ENCODE data around the gene PPIP5K2.
"Not testable (repeated sequence)": the region's sequence is repeated elsewhere in the genome, so short reads cannot be mapped to it uniquely, and the experiment has no call there.

Gene PPIP5K2

DNA sequence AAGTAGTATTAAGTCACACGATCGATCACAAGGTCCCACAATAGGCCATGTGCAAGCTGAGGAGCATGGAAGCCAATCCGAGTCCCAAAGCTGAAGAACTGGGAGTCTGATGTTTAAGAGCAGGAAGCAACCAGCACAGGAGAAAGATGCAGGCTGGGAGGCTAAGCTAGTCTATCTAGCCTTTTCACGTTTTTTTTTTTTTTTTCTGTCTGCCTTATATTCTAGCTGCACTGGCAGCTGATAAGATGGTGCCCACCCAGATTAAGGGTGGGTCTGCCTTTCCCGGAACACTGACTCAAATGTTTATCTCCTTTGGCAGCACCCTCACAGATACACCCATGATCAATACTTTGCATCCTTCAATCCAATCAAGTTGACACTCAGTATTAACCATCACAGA, 6.5 kb downstream of the PPIP5K2 start:
- FAIRE-seq: no peak

DNA sequence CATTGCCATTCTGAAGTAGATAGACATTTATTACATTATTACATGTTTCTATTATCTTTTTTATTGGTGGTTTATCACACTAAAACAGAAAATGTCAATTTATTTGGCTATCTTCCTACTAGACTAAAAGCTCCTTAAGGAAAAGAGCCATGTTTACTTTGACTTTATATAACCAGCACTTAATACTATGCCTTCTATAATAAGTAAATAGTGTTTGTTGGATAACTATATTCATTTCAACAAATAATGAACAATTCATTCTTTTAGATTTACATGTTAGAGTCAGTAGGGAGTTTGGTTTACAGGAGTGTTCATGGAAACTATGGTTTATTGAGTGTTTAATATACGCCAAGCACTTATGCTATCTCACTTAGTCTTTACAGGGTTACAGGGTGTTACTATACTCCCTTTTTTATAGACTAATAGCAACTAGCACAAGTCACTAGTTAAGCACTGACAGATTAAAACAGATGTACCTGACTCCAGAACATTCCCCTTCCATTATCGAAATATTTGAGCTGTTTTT, 7.3 kb downstream of the PPIP5K2 start:
- no peak for FAIRE-seq

DNA sequence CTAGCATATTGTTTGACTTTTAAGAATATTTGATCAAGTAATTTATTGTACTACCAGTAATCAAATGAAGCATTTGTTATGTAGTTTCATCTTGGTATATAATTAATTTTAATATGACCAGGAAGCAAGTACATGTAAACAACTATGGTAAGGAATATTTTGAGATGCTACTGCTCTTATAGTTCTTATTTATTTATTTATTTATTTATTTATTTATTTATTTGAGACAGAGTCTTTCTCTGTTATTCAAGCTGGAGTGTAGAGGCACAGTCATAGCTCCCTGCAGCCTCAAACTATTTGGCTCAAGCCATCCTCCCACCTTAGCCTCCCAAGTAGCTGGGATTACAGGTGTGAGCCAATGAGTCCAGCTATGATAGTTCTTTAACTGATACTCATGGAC, 8.1 kb downstream of the PPIP5K2 start:
- FAIRE-seq: no peak

DNA sequence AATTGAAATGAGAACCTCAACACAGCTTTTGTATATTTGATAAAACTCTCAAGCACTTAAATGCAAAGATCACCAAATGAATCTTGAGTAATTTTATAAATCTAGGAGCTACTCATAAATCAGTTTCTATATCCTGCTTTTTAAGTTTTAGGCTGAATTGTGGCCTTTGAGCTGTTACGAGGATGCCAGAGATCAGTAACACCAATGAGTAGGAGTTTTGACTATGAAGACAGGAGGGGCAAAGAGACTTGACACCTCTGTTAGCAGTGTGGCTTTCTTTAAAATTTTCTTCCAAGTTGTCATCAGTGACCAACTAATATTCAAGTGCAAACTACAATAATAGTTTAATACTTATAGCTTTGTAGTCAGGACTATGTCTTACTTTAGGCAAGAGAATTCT, 12.6 kb downstream of the PPIP5K2 start:
- FAIRE-seq: no peak

DNA sequence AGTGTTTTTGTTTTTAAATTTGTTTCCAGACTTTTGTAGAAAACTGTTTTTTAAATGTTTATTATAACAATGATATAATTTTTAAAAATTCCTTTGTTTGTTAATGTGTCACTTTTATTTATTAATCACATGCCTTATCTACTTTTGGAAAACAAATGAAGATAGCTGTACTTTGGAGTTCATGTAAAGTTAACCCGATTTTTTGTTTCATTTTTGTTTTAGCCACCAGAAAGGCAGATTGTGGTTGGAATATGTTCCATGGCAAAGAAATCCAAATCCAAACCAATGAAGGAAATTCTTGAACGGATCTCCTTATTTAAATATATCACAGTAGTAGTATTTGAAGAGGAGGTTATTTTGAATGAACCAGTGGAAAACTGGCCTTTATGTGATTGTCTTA, 13.1 kb downstream of the PPIP5K2 start:
- FAIRE-seq: peak; percentile 39

DNA sequence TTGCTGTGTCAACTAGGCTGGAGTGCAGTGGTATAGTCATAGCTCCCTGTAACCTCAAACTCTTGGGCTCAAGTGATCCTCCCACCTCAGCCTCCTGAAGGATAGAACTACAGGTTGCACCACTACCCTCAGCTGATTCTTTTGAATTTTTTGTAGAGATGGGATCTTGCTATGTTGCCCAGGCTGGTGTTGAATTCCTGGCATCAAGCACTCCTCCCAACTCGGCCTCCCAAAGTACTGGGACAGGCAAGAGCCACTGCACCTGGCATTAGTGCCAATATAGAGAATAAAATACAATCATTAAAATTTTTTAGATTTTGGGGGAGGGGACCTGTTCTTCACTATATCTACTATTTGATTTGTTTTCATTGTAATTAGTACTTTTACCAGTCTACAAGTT, 15.4 kb downstream of the PPIP5K2 start:
- FAIRE-seq: no peak

DNA sequence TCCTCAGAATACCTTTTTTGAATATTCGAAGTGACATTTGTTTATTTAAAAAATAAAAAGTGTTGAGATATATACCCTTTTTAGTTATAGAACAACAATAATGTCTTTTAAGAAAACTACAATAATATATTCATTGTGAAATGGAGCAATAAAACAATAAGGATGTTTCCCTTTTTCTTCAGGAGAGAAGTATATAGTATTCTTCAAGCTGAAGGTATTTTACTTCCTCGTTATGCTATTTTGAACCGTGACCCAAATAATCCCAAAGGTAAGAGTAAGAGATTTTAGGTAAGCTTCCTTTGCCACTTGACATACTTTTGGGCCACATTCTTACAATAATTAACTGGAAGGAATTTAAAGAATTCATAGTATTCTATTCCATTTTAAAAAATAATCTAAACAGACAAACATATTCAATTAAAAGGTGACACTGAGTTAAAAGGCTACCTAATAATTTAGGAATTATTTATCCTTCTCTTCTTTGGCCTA, 18.1 kb downstream of the PPIP5K2 start:
- FAIRE-seq: no peak

DNA sequence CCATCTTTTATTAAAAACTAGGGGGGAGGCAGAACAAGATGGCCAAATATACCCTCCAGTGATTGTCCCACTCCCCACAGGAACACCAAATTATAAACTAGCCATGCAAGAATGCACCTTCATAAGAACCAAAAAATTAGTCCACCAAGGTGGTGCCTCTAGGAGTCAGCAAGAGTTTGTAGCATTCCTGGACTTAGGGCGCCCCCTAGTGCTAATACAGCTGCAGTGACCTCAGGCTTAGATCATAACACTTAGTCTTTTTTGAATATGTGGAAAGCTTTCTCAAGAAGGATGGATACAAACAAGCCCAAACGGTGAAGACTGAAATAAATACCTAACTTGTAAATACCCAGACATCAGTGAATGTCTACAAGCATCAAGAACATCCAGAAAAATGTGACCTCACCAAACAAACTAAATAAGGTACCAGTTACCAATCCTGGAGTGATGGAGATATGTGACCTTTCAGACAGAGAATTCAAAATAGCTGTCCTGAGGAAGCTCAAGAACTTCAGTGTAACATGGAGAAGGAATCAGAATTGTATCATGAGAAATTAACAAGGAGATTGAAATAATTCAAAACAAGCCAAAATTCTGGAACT, 19.3 kb downstream of the PPIP5K2 start:
- peak; percentile 8 for FAIRE-seq

DNA sequence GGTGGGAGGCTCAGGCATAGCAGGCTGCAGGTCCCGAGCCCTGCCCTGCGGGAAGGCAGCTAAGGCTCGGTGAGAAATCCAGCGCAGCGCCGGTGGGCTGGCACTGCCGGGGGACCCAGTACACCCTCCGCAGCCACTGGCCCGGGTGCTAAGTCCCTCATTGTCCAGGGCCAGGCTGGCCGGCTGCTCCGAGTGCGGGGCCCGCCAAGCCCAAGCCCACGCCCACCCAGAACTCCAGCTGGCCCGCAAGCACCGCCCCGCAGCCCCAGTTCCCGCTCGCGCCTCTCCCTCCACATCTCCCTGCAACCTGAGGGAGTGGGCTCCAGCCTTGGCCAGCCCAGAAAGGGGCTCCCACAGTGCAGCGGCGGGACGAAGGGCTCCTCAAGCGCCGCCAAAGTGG, 22.0 kb downstream of the PPIP5K2 start:
- not testable (repeated sequence) for FAIRE-seq

DNA sequence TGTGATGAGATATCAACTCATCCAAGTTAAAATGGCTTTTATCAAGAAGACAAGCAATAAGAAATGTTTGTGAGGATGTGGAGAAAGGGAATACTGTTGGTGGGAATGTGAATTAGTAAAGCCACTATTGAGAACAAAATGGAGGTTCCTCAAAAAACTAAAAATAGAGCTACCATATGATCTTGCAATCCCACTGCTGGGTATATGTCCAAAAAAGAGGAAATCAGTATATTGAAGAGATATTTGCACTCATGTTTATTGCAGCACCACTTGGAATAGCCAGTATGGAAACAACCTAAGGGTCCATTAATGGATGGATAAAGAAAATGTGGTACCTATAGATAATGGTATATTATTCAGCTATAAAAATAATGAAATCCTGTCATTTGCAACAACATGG, 25.1 kb downstream of the PPIP5K2 start:
- FAIRE-seq: no peak

DNA sequence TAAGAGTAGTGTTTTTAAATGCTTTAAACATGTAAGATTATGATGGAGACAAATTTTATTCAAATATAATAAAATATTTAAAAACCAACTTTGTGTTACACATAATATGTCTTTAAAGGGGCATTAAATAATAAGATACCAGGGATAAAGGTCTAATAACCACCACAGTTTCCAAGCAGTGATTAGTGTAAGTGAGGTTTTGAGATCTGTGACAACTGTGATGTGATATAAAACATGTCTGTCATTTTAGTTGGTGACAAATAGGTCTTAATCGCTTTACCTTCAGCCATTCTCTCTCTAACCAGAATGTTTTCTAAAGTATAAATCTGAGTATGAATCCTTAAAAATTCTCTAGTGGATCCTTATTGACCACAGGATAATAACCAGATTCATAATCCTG, 28.1 kb downstream of the PPIP5K2 start:
- FAIRE-seq: no peak

DNA sequence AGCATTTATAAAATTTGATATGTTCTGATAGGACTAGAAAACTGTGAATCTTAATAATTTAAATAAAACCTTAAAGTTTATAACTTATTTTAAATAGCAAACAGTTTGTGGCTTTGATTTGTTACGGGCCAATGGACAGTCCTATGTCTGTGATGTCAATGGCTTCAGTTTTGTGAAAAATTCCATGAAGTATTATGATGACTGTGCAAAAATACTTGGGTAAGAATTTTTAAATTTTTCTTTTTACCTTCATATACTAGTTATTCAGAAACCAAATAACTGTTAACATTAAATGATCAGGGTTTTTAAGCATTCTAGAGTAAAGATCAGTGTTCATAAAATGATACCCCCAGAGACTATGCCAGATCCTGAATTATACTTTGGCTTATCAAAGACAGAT, 31.1 kb downstream of the PPIP5K2 start:
- no peak for FAIRE-seq

DNA sequence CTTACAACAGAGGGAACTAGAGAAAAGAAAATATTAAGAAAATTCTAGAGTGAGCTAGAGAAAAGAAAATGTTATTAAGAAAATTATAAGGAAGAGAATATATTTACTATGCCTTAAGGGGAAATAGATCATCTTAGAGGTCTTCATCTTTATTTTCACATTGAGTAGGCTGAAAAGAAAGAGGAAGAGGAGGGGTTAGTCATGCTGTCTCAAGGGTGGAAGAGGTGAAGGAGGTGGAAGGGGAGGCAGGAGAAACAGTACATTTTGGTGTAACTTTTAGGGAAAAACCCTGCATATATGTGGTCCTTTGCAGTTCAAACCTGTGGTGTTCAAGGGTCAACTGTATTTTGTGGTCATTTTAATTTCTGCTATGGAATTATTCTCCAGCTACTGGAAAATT, 46.6 kb downstream of the PPIP5K2 start:
- FAIRE-seq: no peak

DNA sequence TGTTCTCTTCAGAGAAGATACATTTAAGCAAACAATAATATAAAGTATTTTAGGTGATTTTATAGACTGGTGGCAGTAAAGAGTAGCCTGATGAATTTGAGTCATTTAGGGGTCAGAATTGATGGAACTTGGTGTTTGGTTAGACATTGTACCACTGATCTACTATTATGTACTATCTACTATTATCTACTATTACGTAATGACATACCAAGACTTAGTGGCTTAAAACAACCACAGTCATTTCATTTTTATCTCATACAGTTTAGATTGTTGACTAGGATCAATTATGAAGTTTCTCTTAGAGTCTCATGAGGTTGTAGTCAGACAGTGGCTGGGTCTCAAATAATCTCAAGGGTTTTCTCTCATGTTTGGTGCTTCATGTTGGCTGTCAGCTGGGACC, 54.0 kb downstream of the PPIP5K2 start:
- no peak for FAIRE-seq

DNA sequence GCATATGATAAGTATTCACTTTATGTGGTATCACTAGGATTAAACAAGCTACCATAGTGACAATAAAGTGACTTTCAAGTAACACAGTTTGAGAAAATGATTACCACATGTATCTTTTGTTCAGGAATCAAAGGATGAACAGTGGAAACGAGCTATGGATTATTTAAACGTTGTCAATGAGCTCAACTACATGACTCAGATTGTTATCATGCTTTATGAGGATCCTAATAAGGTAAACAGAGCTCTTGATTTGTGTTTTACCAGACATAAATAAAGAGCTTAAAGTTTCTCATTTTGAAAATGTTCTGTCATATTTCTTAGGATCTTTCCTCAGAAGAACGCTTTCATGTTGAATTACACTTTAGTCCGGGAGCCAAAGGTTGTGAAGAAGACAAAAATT, 57.4 kb downstream of the PPIP5K2 start:
- FAIRE-seq: no peak

DNA sequence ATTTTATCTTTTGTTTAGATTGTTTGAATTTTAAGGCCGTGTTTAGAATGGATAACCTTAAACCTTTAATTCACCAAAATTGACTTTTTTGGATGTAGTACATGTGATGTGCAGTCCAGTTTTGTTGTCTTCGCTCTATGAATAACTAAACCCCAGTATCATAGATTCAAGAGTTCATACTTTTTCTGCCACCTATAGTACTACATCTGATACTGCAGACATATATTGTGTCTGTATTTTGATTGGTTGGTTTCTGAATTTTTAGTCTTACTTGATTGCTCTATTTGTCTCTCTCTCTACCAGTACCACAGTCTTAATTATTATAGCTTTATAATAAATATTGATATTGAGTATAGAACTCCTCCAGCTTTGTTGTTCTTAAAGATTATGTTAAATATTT, 58.1 kb downstream of the PPIP5K2 start:
- FAIRE-seq: no peak

DNA sequence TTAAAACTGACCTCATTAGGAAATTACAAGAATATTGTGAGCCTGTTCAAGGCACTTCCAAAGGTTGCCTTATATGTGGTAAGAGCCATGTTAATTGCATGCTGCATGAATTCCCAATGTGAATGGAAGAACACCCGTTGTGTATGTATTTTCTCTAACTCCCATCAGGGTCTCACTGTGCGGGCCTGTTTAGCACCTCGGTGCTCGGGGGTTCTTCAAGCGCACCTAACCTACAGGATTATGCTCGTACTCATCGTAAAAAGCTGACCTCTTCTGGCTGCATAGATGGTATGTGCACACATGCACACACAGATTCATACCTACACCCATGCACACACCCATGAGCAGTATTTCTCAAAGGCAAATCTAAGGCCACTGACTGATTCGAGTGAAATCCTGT, 66.1 kb downstream of the PPIP5K2 start:
- FAIRE-seq: no peak

DNA sequence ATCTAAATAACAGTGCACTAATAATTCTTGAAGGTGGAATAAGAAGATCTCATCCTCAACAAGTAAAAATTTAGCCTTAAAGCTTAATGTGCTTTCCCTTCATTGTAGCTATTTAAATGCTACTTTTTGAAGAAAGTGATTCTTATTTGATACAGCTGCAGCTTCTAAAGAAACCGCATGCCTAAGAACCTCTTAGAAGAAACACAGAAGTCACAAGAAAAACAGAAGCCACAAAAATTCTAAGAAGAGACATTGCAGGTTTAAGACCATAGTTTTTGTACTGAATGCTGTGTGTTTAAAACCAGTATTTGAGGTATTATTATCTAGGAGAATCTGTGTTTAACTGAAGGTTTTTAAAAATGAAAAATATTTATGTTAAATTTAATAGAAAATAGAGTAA, 68.3 kb downstream of the PPIP5K2 start:
- FAIRE-seq: peak; percentile 8

DNA sequence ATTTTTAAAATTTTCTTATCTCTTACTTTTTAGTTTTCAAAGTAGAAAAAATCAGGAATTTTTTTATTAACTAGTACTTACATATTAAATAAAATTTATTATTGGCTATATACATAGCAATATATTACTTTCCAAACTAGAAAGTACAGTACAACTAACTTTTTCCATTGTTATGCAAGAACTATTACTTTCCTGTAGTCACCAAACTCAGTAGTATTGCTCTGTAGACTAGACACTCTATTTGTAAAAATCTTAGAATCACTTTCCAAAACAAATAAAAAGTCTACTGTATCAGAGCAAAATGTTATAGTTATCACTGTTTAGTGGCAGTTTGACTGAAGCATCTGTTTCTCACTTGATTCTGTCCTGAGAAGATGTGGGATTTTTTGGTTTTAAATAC, 83.1 kb downstream of the PPIP5K2 start:
- FAIRE-seq: no peak

DNA sequence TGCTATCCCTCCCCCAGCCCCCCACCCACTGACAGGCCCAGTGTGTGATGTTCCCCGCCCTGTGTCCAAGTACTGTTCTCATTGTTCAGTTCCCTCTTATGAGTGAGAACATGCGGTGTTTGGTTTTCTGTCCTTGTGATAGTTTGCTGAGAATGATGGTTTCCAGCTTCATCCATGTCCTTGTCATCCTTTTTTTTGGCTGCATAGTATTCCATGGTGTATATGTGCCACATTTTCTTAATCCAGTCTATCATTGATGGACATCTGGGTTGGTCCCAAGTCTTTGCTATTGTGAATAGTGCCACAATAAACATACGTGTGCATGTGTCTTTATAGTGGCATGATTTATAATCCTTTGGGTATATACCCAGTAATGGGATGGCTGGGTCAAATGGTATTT, 84.9 kb downstream of the PPIP5K2 start:
- FAIRE-seq: not testable (repeated sequence)

DNA sequence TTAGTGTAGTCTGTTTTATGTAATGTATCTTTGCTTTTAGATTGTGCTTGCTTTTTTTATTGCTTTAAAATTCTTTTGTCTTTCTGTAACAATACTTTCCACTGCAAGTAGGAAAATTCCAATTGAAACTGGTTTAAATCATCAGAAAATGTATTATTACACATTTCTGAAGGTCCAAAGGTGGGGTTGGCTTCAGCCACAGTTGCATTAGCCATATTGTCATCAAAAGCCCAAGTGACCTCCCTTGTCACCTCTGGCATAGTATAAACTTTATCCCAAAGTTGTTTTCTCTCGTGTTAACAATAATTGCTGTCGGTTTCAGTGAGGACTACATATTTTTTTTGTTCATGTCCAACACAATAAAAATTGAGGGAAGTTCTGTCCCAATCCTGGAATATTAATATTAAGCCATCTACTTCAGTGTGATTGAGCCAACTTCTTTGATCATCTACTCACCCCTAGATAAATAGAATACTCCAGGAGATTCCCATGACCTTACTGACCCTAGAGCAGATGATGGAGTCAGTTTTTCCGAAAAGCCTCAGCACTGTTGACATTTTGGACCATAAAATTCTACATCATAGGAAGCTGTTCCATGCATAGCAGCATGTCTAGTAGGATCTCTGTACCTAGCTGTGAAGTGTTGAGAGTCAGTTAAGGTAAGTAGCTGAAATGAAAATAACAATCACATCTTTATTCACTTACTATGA, 86.0 kb downstream of the PPIP5K2 start:
- FAIRE-seq: no peak

DNA sequence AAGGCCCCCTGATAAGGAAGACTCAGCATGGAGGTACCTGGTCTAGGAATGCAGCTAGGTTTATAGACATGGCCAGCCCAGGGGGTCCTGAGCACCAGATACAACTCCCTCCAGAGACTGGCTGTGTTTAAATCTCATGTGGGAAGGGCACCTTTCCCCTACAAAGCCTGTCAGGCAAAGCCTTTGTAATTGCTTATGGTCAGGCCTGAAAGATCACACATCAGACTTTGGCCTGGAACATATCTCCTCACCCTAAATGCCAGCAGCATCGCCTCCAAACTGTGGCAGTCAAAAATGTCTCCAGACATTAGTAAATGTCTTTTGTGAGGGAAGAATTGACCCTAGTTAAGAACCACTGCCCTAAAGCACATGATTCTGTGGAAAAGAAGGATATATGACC, 86.9 kb downstream of the PPIP5K2 start:
- FAIRE-seq: no peak

DNA sequence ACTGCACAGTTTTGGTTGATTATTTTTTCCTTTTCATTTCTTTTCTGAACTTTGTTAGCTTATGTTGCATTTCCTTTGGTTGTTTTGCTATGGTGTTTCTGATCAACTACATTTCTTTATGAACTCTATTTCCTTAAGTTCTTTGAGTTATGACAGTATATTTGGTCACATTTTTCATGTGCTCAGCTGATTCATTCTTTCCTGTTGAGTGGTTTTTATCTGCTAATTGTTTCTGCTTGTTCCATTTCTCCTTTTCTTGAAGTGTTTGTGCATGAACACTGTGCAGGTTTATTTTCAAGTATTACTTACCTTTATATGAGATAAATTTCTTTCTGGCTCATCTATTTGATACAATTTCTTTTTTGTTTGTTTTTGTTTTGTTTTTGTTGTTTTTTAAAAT, 87.6 kb downstream of the PPIP5K2 start:
- no peak for FAIRE-seq

DNA sequence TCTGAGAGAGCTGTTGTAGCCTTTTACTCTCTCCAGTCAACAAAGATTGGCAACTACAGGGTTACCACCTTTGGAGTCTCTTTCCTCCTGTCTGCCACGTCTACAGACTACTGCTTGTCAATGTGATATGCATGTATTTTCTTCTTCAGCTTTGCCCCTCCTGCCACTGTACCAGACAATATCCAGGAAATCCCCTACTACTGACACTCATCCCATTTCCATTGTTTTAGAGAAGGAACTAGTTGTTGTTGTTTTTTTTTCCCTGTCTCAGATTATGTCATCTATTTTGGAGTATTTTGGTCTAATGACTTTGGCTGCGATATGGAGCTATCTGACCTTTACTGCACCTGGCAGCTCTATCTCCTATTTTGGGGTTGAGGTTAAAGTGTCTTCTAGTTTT, 88.4 kb downstream of the PPIP5K2 start:
- no peak for FAIRE-seq

DNA sequence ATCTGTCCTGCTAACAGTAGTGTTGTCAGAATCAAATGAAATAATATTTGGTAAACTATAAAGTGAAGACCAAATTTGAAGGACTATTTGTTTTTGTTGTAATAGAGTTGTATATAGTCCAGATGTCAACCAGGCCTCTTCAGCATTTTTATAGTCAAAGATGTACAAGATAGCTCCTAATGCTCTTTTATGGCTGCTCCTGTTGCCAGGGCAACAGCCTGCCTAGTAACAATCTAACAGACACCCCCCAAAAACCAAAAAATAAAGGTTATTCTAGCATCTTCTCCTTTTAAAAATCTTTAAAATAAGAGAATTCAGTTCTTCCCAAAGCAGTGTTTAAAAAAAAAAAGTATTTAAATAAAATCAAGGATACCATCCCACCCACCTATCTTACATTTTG, 89.0 kb downstream of the PPIP5K2 start:
- FAIRE-seq: no peak

All from endometrium (tissue), 2 donors.